Glutamatergic neuron (in vitro differentiated cells): ENCODE results near the gene CSRNP3. TPM values are rescaled to one million over a fixed set of nuclear protein-coding genes. Genes with fewer than 3 reads are reported as not detected.

Experiments
- DNase-seq: peaks from one replicate; pipeline ENCODE4 v3.0.0; 2022
- H3K27ac Mint-ChIP-seq: one replicate; pipeline ENCODE4 v1.8.0; 2020; ENCODE audit warnings: mild to moderate bottlenecking, mixed read lengths, inconsistent platforms; ENCODE audit not compliant: unreplicated experiment
- H3K27me3 Mint-ChIP-seq: one replicate; pipeline ENCODE4 v1.8.0; 2020; ENCODE audit warnings: mild to moderate bottlenecking, moderate library complexity, mixed read lengths, inconsistent platforms; ENCODE audit not compliant: unreplicated experiment
- H3K36me3 Mint-ChIP-seq: one replicate; pipeline ENCODE4 v1.8.0; 2020; ENCODE audit warnings: mild to moderate bottlenecking, mixed read lengths, inconsistent platforms; ENCODE audit not compliant: unreplicated experiment
- H3K4me1 Mint-ChIP-seq: one replicate; pipeline ENCODE4 v1.8.0; 2020; ENCODE audit warnings: mild to moderate bottlenecking, low read depth, mixed read lengths, inconsistent platforms; ENCODE audit not compliant: unreplicated experiment
- H3K4me3 Mint-ChIP-seq: one replicate; pipeline ENCODE4 v1.8.0; 2020; ENCODE audit warnings: mild to moderate bottlenecking, mixed read lengths, inconsistent platforms; ENCODE audit not compliant: unreplicated experiment
- H3K9me3 Mint-ChIP-seq: one replicate; pipeline ENCODE4 v1.8.0; 2020; ENCODE audit warnings: mild to moderate bottlenecking, moderate library complexity, mixed read lengths, inconsistent platforms; ENCODE audit not compliant: unreplicated experiment
- total RNA-seq: library from RNA; stranded (reverse); fragmentation: NEBNext Ultra II Directional; extraction: Animal tissue kit (Norgen Biotek cat#: 25700); gene quantifications from one replicate; pipeline ENCODE4 v1.2.1, GENCODE V29; 2021; ENCODE audit not compliant: unreplicated experiment
- TF ChIP-seq, protein P1 (sequence below): fragments of 200-600 bp; sonication (generic); IDR thresholded peaks from one replicate; pipeline ENCODE4 v1.5.0; 2021; ENCODE audit not compliant: partially characterized antibody, unreplicated experiment

Gene CSRNP3
- total RNA-seq, 1 donor from 2014 or later, result 23.0 TPM

DNA sequence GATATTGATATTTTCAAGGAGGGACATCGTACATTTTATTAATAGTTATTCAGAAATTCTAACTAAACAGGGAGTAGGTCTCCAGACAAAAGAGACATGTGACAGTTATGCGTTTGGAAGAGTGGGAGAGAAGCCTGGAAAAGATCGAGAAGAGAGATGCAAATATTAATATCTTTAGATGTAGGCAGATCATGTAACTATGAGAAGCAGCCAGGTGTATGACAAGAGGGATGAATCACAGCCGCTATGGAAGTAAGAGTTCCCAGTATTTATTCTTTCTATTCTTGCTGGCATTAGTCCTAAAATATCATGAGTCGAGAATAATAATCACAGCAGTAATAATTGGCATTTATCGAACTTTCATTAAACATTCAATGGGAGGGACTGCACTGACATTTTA is 140.2 kb downstream of the CSRNP3 start:
- H3K9me3 Mint-ChIP-seq, result peaks cover 2% of the 10 kb centered on the region
- TF ChIP-seq, protein P1, sequence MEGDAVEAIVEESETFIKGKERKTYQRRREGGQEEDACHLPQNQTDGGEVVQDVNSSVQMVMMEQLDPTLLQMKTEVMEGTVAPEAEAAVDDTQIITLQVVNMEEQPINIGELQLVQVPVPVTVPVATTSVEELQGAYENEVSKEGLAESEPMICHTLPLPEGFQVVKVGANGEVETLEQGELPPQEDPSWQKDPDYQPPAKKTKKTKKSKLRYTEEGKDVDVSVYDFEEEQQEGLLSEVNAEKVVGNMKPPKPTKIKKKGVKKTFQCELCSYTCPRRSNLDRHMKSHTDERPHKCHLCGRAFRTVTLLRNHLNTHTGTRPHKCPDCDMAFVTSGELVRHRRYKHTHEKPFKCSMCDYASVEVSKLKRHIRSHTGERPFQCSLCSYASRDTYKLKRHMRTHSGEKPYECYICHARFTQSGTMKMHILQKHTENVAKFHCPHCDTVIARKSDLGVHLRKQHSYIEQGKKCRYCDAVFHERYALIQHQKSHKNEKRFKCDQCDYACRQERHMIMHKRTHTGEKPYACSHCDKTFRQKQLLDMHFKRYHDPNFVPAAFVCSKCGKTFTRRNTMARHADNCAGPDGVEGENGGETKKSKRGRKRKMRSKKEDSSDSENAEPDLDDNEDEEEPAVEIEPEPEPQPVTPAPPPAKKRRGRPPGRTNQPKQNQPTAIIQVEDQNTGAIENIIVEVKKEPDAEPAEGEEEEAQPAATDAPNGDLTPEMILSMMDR, result no peak
- H3K4me1 Mint-ChIP-seq, result no peaks in the 10 kb centered on the region
- H3K36me3 Mint-ChIP-seq, result no peaks in the 10 kb centered on the region
- no peak for DNase-seq
- no peak overlapping the region for H3K4me3 Mint-ChIP-seq
- no peak overlapping the region for H3K27ac Mint-ChIP-seq
- H3K27me3 Mint-ChIP-seq, result no peaks in the 10 kb centered on the region

DNA sequence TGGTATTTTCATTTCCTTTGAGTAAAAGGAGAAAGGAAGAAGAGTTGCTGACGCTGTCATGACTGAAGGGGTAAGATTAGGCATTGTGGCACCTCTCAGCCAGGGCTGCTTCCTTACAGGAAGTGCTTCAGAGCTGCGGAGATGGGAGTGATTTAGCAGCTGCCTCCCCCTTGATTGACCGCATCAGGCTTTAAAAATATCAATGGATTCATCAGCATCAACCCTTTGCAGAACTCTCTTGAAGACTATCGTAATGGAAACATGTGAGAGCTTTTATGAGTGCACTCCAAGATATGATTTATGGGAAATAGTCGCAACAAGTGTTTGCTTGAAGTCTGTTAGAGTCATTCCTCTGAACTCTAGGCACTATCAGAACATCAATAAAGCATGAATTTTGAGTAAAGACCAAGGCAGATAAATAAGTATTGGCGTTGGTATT is 141.1 kb downstream of the CSRNP3 start:
- Mint-ChIP-seq H3K4me3 (no peak overlapping the region), H3K4me1 (no peaks in the 10 kb centered on the region), H3K9me3 (peaks cover 2% of the 10 kb centered on the region), H3K36me3 (no peaks in the 10 kb centered on the region), H3K27me3 (no peaks in the 10 kb centered on the region), H3K27ac (no peak overlapping the region)
- DNase-seq, result no peak
- TF ChIP-seq, protein P1, result no peak

DNA sequence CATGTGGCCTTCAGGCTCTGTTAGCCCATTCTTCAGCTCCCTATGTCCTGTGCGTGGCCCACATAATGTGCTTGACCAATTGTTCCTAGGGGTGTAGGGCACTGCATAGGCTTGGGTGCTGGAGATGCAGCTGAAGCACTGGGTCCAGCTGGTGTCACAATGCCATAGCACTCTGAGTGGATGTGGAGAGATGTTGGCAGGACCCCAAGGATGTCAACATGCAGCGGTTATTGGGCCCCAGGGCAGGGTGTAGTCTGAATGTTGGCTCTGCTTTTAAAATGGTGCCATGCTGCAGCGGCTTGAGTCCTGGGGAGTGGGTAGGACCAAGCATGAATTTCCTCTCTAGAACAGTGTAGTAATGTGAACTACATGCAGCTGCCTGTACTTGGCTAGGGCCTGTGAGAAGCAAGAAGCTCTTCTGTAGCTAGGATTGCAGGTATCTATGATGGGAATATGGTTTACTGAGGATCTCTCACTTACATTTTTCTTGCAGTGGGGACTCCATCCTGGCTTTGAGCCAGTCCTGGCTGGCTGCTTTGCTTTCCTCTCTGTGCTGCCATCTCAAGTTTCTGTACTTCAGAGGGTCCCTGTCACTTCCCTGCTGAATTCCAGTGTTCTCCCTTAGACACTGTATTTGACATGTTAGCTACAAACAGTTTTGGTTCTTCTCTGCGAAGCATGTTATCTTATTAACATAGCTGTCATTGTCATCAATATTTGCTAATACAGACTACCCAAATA is 148.4 kb downstream of the CSRNP3 start:
- no peaks in the 10 kb centered on the region for H3K36me3 Mint-ChIP-seq
- H3K4me1 Mint-ChIP-seq, result peaks cover 11% of the 10 kb centered on the region
- no peak for DNase-seq
- no peak overlapping the region for H3K27ac Mint-ChIP-seq
- H3K4me3 Mint-ChIP-seq, result no peak overlapping the region
- TF ChIP-seq, protein P1, result no peak
- no peaks in the 10 kb centered on the region for H3K27me3 Mint-ChIP-seq
- H3K9me3 Mint-ChIP-seq, result peaks cover 7% of the 10 kb centered on the region

DNA sequence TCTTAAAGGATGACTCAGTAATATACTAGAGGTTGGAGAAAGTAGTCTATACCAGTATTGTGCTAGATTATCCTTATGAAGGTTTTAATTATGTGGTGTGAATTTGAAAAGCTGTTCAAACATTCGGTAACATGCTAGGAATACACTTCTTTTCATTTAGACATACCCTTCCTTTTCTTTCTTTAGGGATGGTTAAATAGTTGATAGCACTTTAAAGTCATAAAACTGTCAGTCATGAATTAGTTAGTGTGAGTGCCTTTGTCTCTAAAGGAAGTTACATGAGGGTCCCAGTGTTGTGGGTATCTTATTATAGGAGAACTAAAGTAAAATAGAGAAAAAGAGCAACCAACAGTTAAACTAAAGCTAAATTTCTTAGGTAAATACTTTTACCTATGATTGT is 149.3 kb downstream of the CSRNP3 start:
- Mint-ChIP-seq H3K4me1 (peaks cover 16% of the 10 kb centered on the region), H3K4me3 (no peak overlapping the region), H3K36me3 (no peaks in the 10 kb centered on the region), H3K27me3 (no peaks in the 10 kb centered on the region), H3K9me3 (peaks cover 7% of the 10 kb centered on the region), H3K27ac (no peak overlapping the region)
- TF ChIP-seq, protein P1, result no peak
- no peak for DNase-seq

DNA sequence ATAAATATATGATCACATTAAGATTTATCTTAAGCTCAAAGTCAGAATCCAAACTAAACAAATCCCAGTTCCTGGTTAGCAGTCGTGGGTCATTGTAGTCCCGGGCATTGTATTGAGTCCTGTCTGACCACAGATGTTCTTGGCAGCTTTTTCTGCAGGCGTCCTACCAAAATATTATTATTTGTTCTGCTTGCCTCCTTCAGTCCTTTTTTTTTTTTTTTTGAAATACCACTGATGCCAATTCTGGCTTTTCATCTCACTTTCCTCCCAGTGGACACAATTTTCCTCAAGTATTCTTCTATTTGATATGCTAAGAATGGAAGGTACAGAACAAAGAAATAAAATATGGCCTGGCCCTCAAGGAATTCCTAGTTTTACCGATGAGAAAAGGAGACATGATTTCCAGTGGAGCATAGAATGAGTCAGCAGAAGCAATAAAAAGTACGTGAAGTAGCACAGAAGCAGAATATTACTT is 151.6 kb downstream of the CSRNP3 start:
- no peaks in the 10 kb centered on the region for H3K36me3 Mint-ChIP-seq
- peaks cover 21% of the 10 kb centered on the region for H3K4me1 Mint-ChIP-seq
- peaks cover 7% of the 10 kb centered on the region for H3K9me3 Mint-ChIP-seq
- no peak overlapping the region for H3K27ac Mint-ChIP-seq
- H3K27me3 Mint-ChIP-seq, result no peaks in the 10 kb centered on the region
- DNase-seq, result no peak
- no peak overlapping the region for H3K4me3 Mint-ChIP-seq
- TF ChIP-seq, protein P1, result no peak
